ENCODE data around the gene DDIT4. TPM values are rescaled to one million over a fixed set of nuclear protein-coding genes. Genes with fewer than 3 reads are reported as not detected.

DDIT4 gene
- total RNA-seq, 1 donor from 2014 or later: 68.6 TPM

- no peaks in the 10 kb centered on the region for H3K36me3 Mint-ChIP-seq (ENCODE audit: low read depth)
Observed at GRCh38 chr10:72321248-72322029, 47.7 kb downstream of the DDIT4 start.

GRCh38 chr10:72322030-72322279 lies 48.2 kb downstream of the DDIT4 start:
- Mint-ChIP-seq H3K36me3 (ENCODE audit: low read depth) (no peaks in the 10 kb centered on the region), H3K4me1 (peaks cover 49% of the 10 kb centered on the region), H3K9me3 (no peaks in the 10 kb centered on the region), H3K27ac (ENCODE audit: unreplicated experiment) (peak overlapping the region; percentile 72), H3K27me3 (ENCODE audit: low read depth) (no peaks in the 10 kb centered on the region), H3K4me3 (no peak overlapping the region)
- DNase-seq (ENCODE audit: low read depth, low spot score): no peak
- TF ChIP-seq CTCF (conservative IDR thresholded peaks at IDR 0.05): no peak

More at GRCh38 chr10:72321248-72322029, 47.7 kb downstream of the DDIT4 start:
- Mint-ChIP-seq H3K27me3 (ENCODE audit: low read depth) (no peaks in the 10 kb centered on the region), H3K4me3 (no peak overlapping the region), H3K27ac (ENCODE audit: unreplicated experiment) (peak overlapping the region; percentile 72), H3K9me3 (no peaks in the 10 kb centered on the region), H3K4me1 (peaks cover 45% of the 10 kb centered on the region)
- no peak for TF ChIP-seq CTCF (conservative IDR thresholded peaks at IDR 0.05)
- DNase-seq (ENCODE audit: low read depth, low spot score): no peak

GRCh38 chr10:72322280-72323058 lies 48.7 kb downstream of the DDIT4 start:
- no peaks in the 10 kb centered on the region for H3K36me3 Mint-ChIP-seq (ENCODE audit: low read depth)
- no peak overlapping the region for H3K27ac Mint-ChIP-seq (ENCODE audit: unreplicated experiment)
- peaks cover 45% of the 10 kb centered on the region for H3K4me1 Mint-ChIP-seq
- no peaks in the 10 kb centered on the region for H3K9me3 Mint-ChIP-seq
- no peaks in the 10 kb centered on the region for H3K27me3 Mint-ChIP-seq (ENCODE audit: low read depth)
- no peak for DNase-seq (ENCODE audit: low read depth, low spot score)
- no peak for TF ChIP-seq CTCF (conservative IDR thresholded peaks at IDR 0.05)
- H3K4me3 Mint-ChIP-seq: no peak overlapping the region

- no peak for TF ChIP-seq CTCF (conservative IDR thresholded peaks at IDR 0.05)
- no peak for DNase-seq (ENCODE audit: low read depth, low spot score)
- H3K4me3 Mint-ChIP-seq: no peak overlapping the region
- peaks cover 50% of the 10 kb centered on the region for H3K4me1 Mint-ChIP-seq
- H3K36me3 Mint-ChIP-seq (ENCODE audit: low read depth): no peaks in the 10 kb centered on the region
- H3K9me3 Mint-ChIP-seq: no peaks in the 10 kb centered on the region
- no peak overlapping the region for H3K27ac Mint-ChIP-seq (ENCODE audit: unreplicated experiment)
- H3K27me3 Mint-ChIP-seq (ENCODE audit: low read depth): no peaks in the 10 kb centered on the region
Observed at GRCh38 chr10:72323108-72323749, 49.5 kb downstream of the DDIT4 start.

GRCh38 chr10:72323771-72324191 lies 50.1 kb downstream of the DDIT4 start:
- Mint-ChIP-seq H3K27ac (ENCODE audit: unreplicated experiment) (no peak overlapping the region), H3K9me3 (no peaks in the 10 kb centered on the region), H3K27me3 (ENCODE audit: low read depth) (no peaks in the 10 kb centered on the region), H3K4me3 (no peak overlapping the region), H3K36me3 (ENCODE audit: low read depth) (no peaks in the 10 kb centered on the region), H3K4me1 (peaks cover 49% of the 10 kb centered on the region)
- TF ChIP-seq CTCF (conservative IDR thresholded peaks at IDR 0.05): no peak
- no peak for DNase-seq (ENCODE audit: low read depth, low spot score)

Other genes starting within 250 kb of the DDIT4 start
- gene SPOCK2, start 185.4 kb upstream of the DDIT4 start, total RNA-seq: 1.4 and 1.5 TPM in 2 replicates
- 53.2 and 57.5 TPM in 2 replicates for gene ANAPC16, start 57.9 kb upstream of the DDIT4 start, total RNA-seq
- 31.5 and 35.6 TPM in 2 replicates for gene ASCC1, start 57.6 kb upstream of the DDIT4 start, total RNA-seq
- 32.4 and 36.5 TPM in 2 replicates for gene DNAJB12, start 81.0 kb downstream of the DDIT4 start, total RNA-seq

All from neural crest cell (in vitro differentiated cells).